SK-N-SH (cell line): Measurements from ENCODE around the gene GLUD1. TPM values are rescaled to one million over a fixed set of nuclear protein-coding genes. Genes with fewer than 3 reads are reported as not detected.

ENCODE experiments used
- CTCF ChIA-PET: fragments of 300-600, 350-600 bp; formaldehyde crosslinking; extraction: SDS; loops from one replicate; lab custom pipeline; 2021; lab: Yijun Ruan, JAX
- POLR2A ChIA-PET: fragments of 350-600 bp; sonication (Branson Sonifier 250); formaldehyde crosslinking; extraction: SDS; loops from one replicate; lab custom pipeline; 2020; ENCODE audit warnings: antibody characterized with exemption, inconsistent platforms; lab: Yijun Ruan, JAX
- DNase-seq: peaks from one replicate; pipeline ENCODE4 v3.0.0; 2012
- H2AFZ ChIP-seq: fragments of 200-600 bp; sonication (generic); 2 replicates; pipeline ENCODE4 v1.8.1; 2016; ENCODE audit warnings: antibody characterized with exemption, mild to moderate bottlenecking, low read depth
- H3F3A ChIP-seq: fragments of 200-600 bp; sonication (generic); replicated peaks from 2 replicates; pipeline ENCODE3; 2016; ENCODE audit warnings: antibody characterized with exemption, mild to moderate bottlenecking; ENCODE audit not compliant: insufficient read depth
- H3K27ac ChIP-seq, 2 experiments: fragments of 200-500 bp in 1 of 2; fragments of 200-600 bp in 1 of 2; sonication (Bioruptor generic) in 1 of 2; sonication (generic), shearing (Covaris generic) in 1 of 2; 2 replicates each; pipeline versions ENCODE4 v1.5.1 to v1.6.1; 2014 to 2016; ENCODE audit warnings: low read depth in 2 of 2, inconsistent platforms in 1 of 2, low read length in 1 of 2, mild to moderate bottlenecking in 1 of 2, mixed read lengths in 1 of 2
- H3K27me3 ChIP-seq: fragments of 200-600 bp; sonication (generic), shearing (Covaris generic); 2 replicates; pipeline ENCODE4 v1.6.1; 2016; ENCODE audit warnings: mixed run types; ENCODE audit not compliant: insufficient read depth
- H3K36me3 ChIP-seq, 2 experiments: fragments of 200-500 bp in 1 of 2; fragments of 200-600 bp in 1 of 2; sonication (Bioruptor generic) in 1 of 2; sonication (generic) in 1 of 2; replicated peaks in 1 of 2; 2 replicates each; pipeline versions ENCODE3 to v1.5.1; 2014 to 2016; ENCODE audit warnings: low read length in 1 of 2, mild to moderate bottlenecking in 1 of 2; ENCODE audit not compliant: insufficient read depth in 2 of 2, control insufficient read depth in 1 of 2
- H3K4me1 ChIP-seq, 2 experiments: fragments of 200-500 bp in 1 of 2; fragments of 200-600 bp in 1 of 2; sonication (Bioruptor generic) in 1 of 2; sonication (generic), shearing (Covaris generic) in 1 of 2; 2 replicates each; pipeline versions ENCODE4 v1.5.1 to v1.6.1; 2014 to 2016; ENCODE audit warnings: low read depth in 1 of 2, low read length in 1 of 2, mixed run types in 1 of 2; ENCODE audit not compliant: insufficient read depth in 2 of 2, control insufficient read depth in 1 of 2
- H3K4me2 ChIP-seq: fragments of 200-600 bp; sonication (generic), shearing (Covaris generic); 2 replicates; pipeline ENCODE4 v1.6.1; 2017; ENCODE audit warnings: mixed run types
- H3K4me3 ChIP-seq, 2 experiments: fragments of 200-500 bp in 1 of 2; fragments of 200-600 bp in 1 of 2; sonication (Bioruptor generic) in 1 of 2; sonication (generic), shearing (Covaris generic) in 1 of 2; 2 replicates each; pipeline versions ENCODE4 v1.5.1 to v1.8.1; 2014 to 2016; ENCODE audit warnings: low read depth in 2 of 2, inconsistent platforms in 1 of 2, low read length in 1 of 2, mild to moderate bottlenecking in 1 of 2, mixed read lengths in 1 of 2, moderate library complexity in 1 of 2
- H3K79me2 ChIP-seq: fragments of 200-600 bp; sonication (generic); 2 replicates; pipeline ENCODE4 v1.8.1; 2017; ENCODE audit warnings: mild to moderate bottlenecking; ENCODE audit not compliant: insufficient read depth
- H3K9ac ChIP-seq: fragments of 200-600 bp; sonication (generic); 2 replicates; pipeline ENCODE4 v1.6.1; 2017; ENCODE audit warnings: mixed run types
- H3K9me2 ChIP-seq: fragments of 200-600 bp; sonication (generic); 2 replicates; pipeline ENCODE4 v1.6.1; 2017; ENCODE audit warnings: mixed run types
- H3K9me3 ChIP-seq: fragments of 200-600 bp; sonication (generic); 2 replicates; pipeline ENCODE4 v1.6.1; 2017; ENCODE audit warnings: mixed run types, mild to moderate bottlenecking, moderate library complexity
- H4K20me1 ChIP-seq: fragments of 200-600 bp; sonication (generic); 2 replicates; pipeline ENCODE4 v1.6.1; 2017; ENCODE audit warnings: mild to moderate bottlenecking, mixed run types; ENCODE audit not compliant: insufficient read depth
- CHD2 ChIP-seq: fragments of 150-350 bp; IDR thresholded peaks from 2 replicates; pipeline ENCODE4 v1.6.1; 2018; ENCODE audit warnings: low read length; ENCODE audit not compliant: partially characterized antibody
- ELF1 ChIP-seq: IDR thresholded peaks from 2 replicates; pipeline ENCODE4 v1.4.0; 2012
- EP300 ChIP-seq, 2 experiments: IDR thresholded peaks; 2 replicates each; pipeline versions ENCODE4 v1.4.0 to v1.6.1; 2012; ENCODE audit warnings: borderline replicate concordance in 1 of 2, low read depth in 1 of 2, low read length in 1 of 2
- MEF2A ChIP-seq: IDR thresholded peaks from 2 replicates; pipeline ENCODE4 v1.4.0; 2012; ENCODE audit warnings: low read depth, borderline replicate concordance
- NFIC ChIP-seq: IDR thresholded peaks from 2 replicates; pipeline ENCODE4 v1.4.0; 2012; ENCODE audit warnings: borderline replicate concordance
- TAF1 ChIP-seq: IDR thresholded peaks from 2 replicates; pipeline ENCODE4 v1.6.1; 2012; ENCODE audit warnings: low read depth, mild to moderate bottlenecking, low read length, moderate library complexity, borderline replicate concordance
- YY1 ChIP-seq: IDR thresholded peaks from 2 replicates; pipeline ENCODE4 v1.4.0; 2012; ENCODE audit warnings: low read depth, mild to moderate bottlenecking
- WGBS: methylation state at CpG from one replicate; pipeline ENCODE4 v1.1.6; 2017; ENCODE audit warnings: low lambda C conversion rate; 5-methylcytosine and 5-hydroxymethylcytosine counted together
- polyA plus RNA-seq, 3 experiments: library from polyadenylated mRNA; depleted of rRNA; stranded (reverse); fragments of >200 nt; gene quantifications; 2 replicates each; pipeline ENCODE4 v1.2.3, GENCODE V29; 2012
- TF ChIP-seq, protein P1 (sequence below): IDR thresholded peaks from 2 replicates; pipeline ENCODE4 v1.6.1; 2012; ENCODE audit warnings: mild to moderate bottlenecking, low read depth, low read length, moderate library complexity
- TF ChIP-seq, protein P2 (sequence below): IDR thresholded peaks from 2 replicates; pipeline ENCODE4; 2012
- TF ChIP-seq, protein P3 (sequence below): IDR thresholded peaks from 2 replicates; pipeline ENCODE4 v1.4.0; 2012; ENCODE audit warnings: low read depth, borderline replicate concordance

The GLUD1 gene
- polyA plus RNA-seq, 1 of the 3 experiments (the other 2 are of a cell fraction) = 43.3 TPM

DNA sequence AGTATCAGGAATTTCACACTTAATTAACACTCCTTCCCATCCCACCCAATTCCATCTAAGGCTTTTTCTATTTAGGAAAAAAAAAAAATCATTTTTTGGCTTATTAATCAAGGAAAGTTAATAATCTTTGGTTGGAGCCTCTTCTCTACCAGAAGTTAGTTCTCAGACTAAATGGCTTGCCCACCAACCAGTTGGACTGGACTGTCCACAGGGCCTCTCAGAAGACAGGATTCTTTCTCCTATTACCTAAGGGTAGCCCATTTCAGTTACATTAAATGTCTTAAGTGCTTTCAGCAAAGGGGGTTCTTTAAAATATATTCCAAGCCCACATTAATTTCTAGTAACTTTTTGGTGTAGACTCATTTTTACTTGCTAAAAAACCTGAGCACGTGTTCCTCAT, 35.2 kb downstream of the GLUD1 start:
- no peaks in the 10 kb centered on the region for H3K9me2 ChIP-seq
- WGBS = 95% methylated on average over 1 of the region's 1 CpG
- TF ChIP-seq, protein P1, sequence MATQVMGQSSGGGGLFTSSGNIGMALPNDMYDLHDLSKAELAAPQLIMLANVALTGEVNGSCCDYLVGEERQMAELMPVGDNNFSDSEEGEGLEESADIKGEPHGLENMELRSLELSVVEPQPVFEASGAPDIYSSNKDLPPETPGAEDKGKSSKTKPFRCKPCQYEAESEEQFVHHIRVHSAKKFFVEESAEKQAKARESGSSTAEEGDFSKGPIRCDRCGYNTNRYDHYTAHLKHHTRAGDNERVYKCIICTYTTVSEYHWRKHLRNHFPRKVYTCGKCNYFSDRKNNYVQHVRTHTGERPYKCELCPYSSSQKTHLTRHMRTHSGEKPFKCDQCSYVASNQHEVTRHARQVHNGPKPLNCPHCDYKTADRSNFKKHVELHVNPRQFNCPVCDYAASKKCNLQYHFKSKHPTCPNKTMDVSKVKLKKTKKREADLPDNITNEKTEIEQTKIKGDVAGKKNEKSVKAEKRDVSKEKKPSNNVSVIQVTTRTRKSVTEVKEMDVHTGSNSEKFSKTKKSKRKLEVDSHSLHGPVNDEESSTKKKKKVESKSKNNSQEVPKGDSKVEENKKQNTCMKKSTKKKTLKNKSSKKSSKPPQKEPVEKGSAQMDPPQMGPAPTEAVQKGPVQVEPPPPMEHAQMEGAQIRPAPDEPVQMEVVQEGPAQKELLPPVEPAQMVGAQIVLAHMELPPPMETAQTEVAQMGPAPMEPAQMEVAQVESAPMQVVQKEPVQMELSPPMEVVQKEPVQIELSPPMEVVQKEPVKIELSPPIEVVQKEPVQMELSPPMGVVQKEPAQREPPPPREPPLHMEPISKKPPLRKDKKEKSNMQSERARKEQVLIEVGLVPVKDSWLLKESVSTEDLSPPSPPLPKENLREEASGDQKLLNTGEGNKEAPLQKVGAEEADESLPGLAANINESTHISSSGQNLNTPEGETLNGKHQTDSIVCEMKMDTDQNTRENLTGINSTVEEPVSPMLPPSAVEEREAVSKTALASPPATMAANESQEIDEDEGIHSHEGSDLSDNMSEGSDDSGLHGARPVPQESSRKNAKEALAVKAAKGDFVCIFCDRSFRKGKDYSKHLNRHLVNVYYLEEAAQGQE = no peak
- no peak for TF ChIP-seq ELF1
- TF ChIP-seq CHD2 = no peak
- no peak for TF ChIP-seq NFIC
- TF ChIP-seq YY1 = no peak
- TF ChIP-seq TAF1 = no peak
- TF ChIP-seq MEF2A = no peak
- ChIA-PET POLR2A (no interaction called here), CTCF (no interaction called here)
- H3K79me2 ChIP-seq = peaks cover 4% of the 10 kb centered on the region; the same call in 1 of the 2 replicates
- H3K36me3 ChIP-seq = peaks cover 32 to 75% of the 10 kb centered on the region in 2 experiments
- H3K27ac ChIP-seq = no peak overlapping the region
- H3K9ac ChIP-seq = no peak overlapping the region
- peaks cover 0 to 6% of the 10 kb centered on the region in 2 experiments; a peak in 1 of 4 replicates for H3K4me1 ChIP-seq
- H4K20me1 ChIP-seq = no peaks in the 10 kb centered on the region
- no peaks in the 10 kb centered on the region for H3K27me3 ChIP-seq
- DNase-seq = no peak
- H3K4me3 ChIP-seq = no peak overlapping the region
- no peak overlapping the region for H3K4me2 ChIP-seq
- H3F3A ChIP-seq = peaks cover 7% of the 10 kb centered on the region
- no peak overlapping the region for H2AFZ ChIP-seq
- H3K9me3 ChIP-seq = no peaks in the 10 kb centered on the region

DNA sequence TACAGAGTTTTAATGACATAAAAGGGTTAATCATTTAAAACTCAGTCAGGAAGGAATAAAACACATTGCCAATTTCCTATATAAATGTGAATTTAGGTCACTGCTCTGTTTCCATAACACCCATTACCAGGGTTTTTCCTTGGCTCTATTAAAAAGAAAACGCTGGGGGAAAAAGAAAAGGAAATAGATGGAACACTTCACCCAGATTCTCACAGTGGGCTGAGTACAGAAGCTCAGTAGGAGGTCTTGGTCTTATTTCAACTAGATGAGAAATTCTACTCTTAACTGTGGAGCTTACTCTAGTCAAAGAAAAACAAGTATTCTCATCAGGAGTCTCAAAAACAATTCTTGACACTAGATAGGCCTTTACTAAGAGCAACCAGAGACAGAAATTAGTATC, 36.5 kb downstream of the GLUD1 start:
- TF ChIP-seq TAF1 = no peak
- no peak for TF ChIP-seq MEF2A
- TF ChIP-seq, protein P2, sequence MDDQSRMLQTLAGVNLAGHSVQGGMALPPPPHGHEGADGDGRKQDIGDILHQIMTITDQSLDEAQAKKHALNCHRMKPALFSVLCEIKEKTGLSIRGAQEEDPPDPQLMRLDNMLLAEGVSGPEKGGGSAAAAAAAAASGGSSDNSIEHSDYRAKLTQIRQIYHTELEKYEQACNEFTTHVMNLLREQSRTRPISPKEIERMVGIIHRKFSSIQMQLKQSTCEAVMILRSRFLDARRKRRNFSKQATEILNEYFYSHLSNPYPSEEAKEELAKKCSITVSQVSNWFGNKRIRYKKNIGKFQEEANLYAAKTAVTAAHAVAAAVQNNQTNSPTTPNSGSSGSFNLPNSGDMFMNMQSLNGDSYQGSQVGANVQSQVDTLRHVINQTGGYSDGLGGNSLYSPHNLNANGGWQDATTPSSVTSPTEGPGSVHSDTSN = no peak
- TF ChIP-seq EP300 (IDR thresholded peaks at IDR 0.05; ENCODE audit: borderline replicate concordance in 1 of 2, low read depth in 1 of 2, low read length in 1 of 2) = no peak
- TF ChIP-seq, protein P3, sequence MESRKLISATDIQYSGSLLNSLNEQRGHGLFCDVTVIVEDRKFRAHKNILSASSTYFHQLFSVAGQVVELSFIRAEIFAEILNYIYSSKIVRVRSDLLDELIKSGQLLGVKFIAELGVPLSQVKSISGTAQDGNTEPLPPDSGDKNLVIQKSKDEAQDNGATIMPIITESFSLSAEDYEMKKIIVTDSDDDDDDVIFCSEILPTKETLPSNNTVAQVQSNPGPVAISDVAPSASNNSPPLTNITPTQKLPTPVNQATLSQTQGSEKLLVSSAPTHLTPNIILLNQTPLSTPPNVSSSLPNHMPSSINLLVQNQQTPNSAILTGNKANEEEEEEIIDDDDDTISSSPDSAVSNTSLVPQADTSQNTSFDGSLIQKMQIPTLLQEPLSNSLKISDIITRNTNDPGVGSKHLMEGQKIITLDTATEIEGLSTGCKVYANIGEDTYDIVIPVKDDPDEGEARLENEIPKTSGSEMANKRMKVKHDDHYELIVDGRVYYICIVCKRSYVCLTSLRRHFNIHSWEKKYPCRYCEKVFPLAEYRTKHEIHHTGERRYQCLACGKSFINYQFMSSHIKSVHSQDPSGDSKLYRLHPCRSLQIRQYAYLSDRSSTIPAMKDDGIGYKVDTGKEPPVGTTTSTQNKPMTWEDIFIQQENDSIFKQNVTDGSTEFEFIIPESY = no peak
- TF ChIP-seq, all 33 proteins: peak for 0
- no peak overlapping the region for H3K9ac ChIP-seq
- H3K79me2 ChIP-seq = peaks cover 4% of the 10 kb centered on the region; the same call in 1 of the 2 replicates
- no peak overlapping the region for H2AFZ ChIP-seq
- H3K9me2 ChIP-seq = no peaks in the 10 kb centered on the region
- no peak overlapping the region for H3K4me3 ChIP-seq
- H3K27ac ChIP-seq = no peak overlapping the region
- CTCF ChIA-PET = no interaction called here
- H3K9me3 ChIP-seq = no peaks in the 10 kb centered on the region
- H3K4me2 ChIP-seq = no peak overlapping the region
- WGBS = 96% methylated on average over 1 of the region's 1 CpG
- H3K36me3 ChIP-seq = peaks cover 39 to 76% of the 10 kb centered on the region in 2 experiments
- peaks cover 7% of the 10 kb centered on the region for H3F3A ChIP-seq
- H4K20me1 ChIP-seq = no peaks in the 10 kb centered on the region
- H3K4me1 ChIP-seq = peaks cover 4 to 6% of the 10 kb centered on the region in 2 experiments; a peak in 3 of 4 replicates
- H3K27me3 ChIP-seq = no peaks in the 10 kb centered on the region
- POLR2A ChIA-PET = no interaction called here
- DNase-seq = no peak
